ENCODE results near the gene USP1.

- no peak for TF ChIP-seq CTCF (IDR thresholded peaks at IDR 0.05)
- TF ChIP-seq ZNF396 (CRISPR knock-in tag; IDR thresholded peaks at IDR 0.05; ENCODE audit: borderline replicate concordance), result no peak
- no peak for TF ChIP-seq NFYB (CRISPR knock-in tag; conservative IDR thresholded peaks at IDR 0.05; ENCODE audit: low read depth)
- TF ChIP-seq TEAD4 (CRISPR knock-in tag; IDR thresholded peaks at IDR 0.05), result no peak
- no peak for TF ChIP-seq USF2 (CRISPR knock-in tag; IDR thresholded peaks at IDR 0.05)
- TF ChIP-seq SMAD4 (CRISPR knock-in tag; IDR thresholded peaks at IDR 0.05), result no peak
- TF ChIP-seq FOXP1 (CRISPR knock-in tag; IDR thresholded peaks at IDR 0.05; ENCODE audit: borderline replicate concordance), result no peak
- no peak for TF ChIP-seq IRF2 (CRISPR knock-in tag; IDR thresholded peaks at IDR 0.05; ENCODE audit: borderline replicate concordance, low read depth)
- no peak for TF ChIP-seq MYBL2 (CRISPR knock-in tag; IDR thresholded peaks at IDR 0.05)
- TF ChIP-seq NFE2L1 (CRISPR knock-in tag; IDR thresholded peaks at IDR 0.05), result no peak
- TF ChIP-seq ZNF281 (CRISPR knock-in tag; IDR thresholded peaks at IDR 0.05), result no peak
- TF ChIP-seq IRF1 (CRISPR knock-in tag; IDR thresholded peaks at IDR 0.05), result no peak
- TF ChIP-seq GABPB1 (CRISPR knock-in tag; IDR thresholded peaks at IDR 0.05), result no peak
These were observed 39.8 kb downstream of the USP1 start for GRCh38 chr1:62476525-62477219.

Measured in WTC11 (cell line).